Measurements from ENCODE around the gene ASB16.

Gene ASB16

GRCh38 chr17:44222112-44222869 lies 51.8 kb downstream of the ASB16 start:
- no peak for DNase-seq (ENCODE audit: low read depth in 2 of 2)

DNA sequence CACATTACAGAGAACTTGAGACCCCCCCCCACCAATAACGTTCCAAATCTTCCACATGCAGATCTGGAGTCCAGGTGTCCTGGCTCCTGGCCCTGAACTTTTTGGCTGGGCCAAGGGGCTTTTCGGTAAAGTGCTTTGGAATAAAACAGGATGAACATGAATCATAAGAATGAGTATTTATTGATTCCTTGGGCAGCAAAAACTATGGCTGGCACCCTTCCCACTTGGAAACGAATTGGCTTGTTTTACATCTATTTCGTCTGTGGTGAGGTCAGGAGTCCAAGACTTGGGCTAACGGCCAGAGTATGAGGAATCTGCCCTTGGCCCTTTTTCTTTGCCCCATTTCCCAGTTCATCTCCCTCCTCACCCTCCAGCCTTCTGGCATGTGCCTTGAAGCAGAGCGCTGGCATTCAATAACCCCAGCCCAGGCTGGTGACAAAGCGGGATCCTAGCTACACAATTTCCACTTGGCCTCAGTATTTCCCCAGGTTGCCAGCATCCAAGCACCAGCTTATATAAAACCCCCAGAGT lies 53.1 kb downstream of the ASB16 start:
- no peak for DNase-seq (ENCODE audit: low read depth in 2 of 2)

Data from stimulated activated CD8-positive, alpha-beta memory T cell treated with anti-CD3 and anti-CD28 coated beads, Interleukin-7, amount 100 ng/mL, for 1 hour (primary cell).